HG02571 (cell line): ENCODE measurements around the gene EGFR.
A peak's percentile ranks its signal among the peaks of the same experiment; 100 is the strongest.

Source experiments
- ATAC-seq: cut with Tn5 transposase; IDR thresholded peaks from one replicate; pipeline ENCODE4 v1.9.1; 2021; ENCODE audit warnings: mild to moderate bottlenecking, moderate library complexity; ENCODE audit not compliant: unreplicated experiment

The EGFR gene

DNA sequence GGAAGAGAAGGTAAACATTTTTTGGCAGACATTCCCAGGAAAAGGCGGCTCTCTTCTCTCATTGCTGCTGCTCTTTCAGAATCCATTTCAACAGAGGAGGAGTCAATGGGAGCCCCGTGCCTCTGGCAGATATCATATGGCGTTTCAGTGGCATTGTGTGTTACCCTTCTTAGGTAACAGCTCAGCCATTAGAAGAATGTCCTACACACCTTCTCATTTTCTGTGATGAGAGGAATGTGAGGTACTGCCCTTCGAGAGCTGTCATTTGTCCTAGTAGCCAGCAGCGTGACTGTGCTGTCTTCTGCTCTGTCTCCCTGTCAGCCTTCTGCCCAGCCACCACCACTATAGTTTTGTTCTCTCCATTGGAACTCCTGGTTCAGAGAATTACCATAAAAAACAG, 102.4 kb downstream of the EGFR start:
- ATAC-seq = no peak

DNA sequence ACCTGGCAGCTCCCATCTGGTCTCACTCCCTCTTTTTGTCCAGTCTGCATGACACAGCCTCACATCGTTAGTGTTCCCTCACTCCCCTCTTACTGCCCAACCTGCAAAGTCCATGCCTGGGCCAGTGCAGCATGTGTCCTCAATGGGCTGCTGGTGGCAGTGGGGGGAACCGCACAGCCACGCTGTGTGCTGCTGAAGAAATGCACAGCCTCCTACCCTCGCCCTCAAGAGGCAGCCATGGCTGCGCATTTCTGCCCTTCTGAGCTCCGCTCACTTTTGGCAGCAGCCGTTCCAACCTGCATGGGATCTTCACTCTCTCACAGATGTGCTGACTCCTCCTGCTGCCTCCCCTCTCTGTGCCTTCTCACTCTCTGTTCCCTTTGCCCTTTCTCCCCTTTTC, 103.4 kb downstream of the EGFR start:
- ATAC-seq = no peak

DNA sequence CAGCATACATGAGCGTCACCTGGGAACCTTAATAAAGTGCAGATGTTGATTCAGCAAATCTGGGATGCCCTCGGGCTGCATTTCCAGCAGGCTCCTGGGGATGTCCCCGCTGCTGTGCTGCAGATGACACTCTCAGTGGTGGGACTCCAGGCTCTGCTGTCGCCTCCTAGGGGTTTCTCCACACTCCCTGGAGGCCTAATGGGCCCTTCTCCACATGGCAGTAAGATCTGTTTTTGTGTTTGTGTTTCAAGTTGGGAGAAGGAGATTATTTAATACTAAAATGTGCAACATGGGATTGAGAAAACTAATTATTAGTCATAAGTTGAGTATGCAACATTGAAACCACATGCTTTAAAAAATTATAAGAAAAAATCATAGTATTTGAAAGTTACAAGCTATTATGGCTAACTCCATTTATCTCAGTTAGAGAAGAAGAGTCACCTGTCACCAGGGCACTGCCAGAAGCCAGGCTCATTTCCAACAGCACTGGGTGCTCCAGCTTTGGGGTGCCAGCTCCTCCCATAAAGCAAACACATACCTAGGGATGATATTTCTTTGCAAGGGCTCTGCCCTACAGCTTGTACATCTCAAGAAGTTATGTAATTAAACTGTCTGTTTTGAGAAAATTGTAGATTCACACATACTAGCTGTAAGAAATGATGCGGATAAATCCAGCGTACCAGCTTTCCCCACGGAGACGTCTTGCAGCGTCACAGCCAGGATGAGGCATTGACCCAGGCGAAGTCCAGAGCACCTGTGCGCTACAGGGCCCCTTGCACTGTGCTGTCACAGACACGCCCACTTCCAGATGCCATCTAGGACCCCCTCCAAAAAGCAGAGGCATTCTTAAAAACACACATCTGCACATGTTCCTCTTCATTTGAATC, 106.4 kb downstream of the EGFR start:
- no peak for ATAC-seq

DNA sequence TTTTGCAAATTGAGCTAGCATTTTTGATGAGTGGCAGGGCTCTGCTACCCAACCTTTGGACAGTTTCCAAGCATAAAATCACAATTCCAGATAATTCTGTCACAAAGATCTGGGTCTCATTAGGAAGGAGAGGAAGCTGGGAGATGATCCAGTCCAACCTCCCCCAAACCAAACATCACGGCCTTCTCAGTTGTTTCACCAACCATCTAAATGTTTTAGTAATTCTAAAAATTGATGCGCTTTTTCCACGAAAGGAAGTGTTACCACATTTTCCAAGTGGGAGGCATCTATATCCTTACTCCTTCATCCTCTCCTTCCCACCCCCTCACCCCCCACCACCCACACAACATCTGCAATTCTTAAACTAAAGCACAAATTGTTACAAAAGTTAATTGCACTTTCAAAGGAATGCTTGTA, 108.3 kb downstream of the EGFR start:
- no peak for ATAC-seq

- no peak for ATAC-seq
Measured at GRCh38 chr7:55127622-55128081, 108.8 kb downstream of the EGFR start.

- no peak for ATAC-seq
Measured at GRCh38 chr7:55128693-55129394, 110.0 kb downstream of the EGFR start.

DNA sequence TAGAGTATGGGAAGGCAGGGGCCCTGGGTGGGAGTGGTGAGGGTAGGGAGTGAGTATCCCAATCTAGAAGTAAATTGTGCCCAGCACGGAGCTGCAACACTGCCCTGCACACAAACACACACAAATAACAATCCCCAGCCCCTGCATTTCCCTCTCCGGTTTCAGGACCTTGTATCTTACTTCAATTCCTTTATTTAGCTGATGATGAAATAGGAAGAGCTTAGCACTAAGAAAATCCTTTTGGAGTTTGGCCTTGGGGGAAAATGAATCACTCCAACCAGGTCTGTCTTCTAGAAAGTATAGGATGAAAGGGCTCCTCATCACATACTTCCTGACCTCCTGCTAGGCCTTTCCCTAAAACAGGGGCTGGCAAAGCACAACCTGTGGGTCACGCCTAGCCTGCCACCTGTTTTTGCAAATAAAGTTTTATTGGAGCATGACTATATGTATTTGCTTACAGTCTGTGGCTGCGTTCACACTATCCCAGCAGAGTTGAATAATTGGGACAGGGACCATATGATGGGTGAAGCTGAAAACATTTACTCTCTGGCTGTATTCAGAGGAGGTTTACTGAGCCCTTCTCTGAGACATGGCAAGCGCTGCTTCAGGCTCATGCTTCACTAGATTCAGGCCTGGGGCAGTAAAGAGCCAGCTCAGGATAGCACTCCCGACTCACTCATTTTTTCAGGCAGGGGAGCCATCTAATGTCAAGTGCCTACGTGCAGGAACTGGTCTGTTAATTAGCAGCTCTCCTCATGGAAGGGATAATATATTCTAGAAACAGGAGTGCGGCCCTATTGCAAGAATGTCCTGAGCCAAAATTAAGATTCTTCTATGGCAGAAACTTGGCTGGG, 111.0 kb downstream of the EGFR start:
- no peak for ATAC-seq

- no peak for ATAC-seq
Measured at GRCh38 chr7:55130395-55131141, 111.8 kb downstream of the EGFR start.

DNA sequence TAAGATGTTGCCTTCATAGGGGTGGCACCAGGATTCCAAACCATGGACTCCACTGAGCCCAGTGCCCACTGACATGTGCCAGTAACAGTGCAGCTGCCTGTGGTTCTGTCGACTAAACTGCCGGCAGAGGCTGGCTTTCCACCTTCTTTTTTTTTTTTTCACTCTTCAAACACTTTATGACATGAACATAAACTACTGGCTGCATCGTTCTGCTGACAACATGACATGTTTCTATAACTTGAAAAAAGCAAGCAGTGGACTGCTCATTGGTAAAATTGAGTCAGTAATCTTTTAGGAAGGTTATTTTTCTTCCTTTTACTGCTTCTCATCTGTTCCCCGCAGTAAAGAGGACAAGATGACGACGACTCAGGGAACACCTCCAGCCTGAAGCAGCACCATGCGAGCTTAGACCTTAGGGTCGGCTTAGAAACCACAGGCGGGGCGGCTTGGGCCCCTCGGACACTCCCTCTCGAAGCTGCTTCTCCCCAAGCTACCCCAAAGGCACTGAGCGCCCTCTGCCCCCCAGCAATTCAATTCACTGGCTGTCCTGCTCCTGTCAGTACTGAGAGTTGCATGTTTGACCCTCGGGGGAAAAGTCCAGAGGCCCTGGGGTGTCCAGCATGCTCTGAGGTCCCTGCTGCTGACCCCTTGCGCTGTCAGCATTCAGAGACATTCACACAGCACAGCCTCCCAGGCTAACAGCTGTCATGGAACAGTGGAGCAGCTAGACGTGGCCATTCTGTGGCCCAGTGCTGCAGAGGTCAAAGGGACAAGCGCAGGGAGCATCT, 112.5 kb downstream of the EGFR start:
- ATAC-seq = no peak

DNA sequence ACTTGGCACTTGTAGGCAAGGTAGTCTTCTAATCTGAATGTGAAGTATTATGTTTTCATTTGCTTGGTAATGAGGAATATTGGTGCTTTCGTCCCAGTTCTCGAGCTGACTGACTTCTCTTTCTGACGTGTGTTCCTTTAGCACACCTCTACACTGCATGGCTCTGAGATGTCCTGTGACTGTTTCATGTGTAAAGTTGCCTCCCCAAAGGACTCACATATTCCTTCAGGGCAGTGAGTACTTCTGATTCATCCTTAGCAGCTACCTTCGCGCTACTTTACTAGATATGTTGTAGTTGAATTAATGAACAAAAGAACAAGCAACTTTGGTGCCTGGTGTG, 113.7 kb downstream of the EGFR start:
- ATAC-seq = no peak

DNA sequence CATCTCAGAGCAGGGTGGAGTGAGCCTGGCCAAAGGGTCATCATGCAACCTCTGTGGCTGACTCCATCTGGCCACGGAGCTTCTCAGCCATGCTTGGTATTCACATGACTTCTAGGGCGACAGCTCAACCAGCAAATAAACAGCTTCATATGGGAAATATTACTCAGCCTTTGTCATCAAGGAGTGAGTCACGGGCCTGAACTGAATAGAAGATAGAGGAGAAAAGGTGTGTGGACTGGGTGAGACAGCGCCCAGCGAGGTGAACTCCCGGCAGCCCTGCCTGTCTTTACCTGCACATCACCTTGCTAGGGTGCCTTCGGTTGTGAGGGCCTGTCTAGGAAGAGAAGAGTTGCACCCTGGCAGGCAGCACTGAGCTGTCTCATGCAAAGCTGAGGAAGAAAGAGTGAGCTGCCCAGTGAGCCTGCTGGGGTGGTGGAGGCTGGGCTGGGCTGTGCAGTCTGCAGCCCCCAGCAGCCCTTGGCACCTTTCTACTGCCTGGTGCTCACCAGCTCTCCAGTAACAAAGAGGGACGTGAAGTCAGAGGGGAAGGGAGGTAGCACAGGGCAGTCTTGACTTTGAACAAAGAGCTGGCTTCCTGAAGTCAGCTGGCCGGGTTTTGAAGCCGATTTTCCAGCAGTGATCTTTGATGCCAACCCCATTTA, 114.2 kb downstream of the EGFR start:
- no peak for ATAC-seq

GRCh38 chr7:55133630-55134358, 115.0 kb downstream of the EGFR start:
- ATAC-seq = no peak

GRCh38 chr7:55134359-55134725, 115.5 kb downstream of the EGFR start:
- no peak for ATAC-seq

GRCh38 chr7:55134786-55135185, 116.0 kb downstream of the EGFR start:
- no peak for ATAC-seq

- ATAC-seq = no peak
Measured at GRCh38 chr7:55135462-55135861, 116.6 kb downstream of the EGFR start.

GRCh38 chr7:55138663-55139062, 119.8 kb downstream of the EGFR start:
- no peak for ATAC-seq

- peak; percentile 97 for ATAC-seq
Measured at GRCh38 chr7:55140221-55140940, 121.6 kb downstream of the EGFR start.

- ATAC-seq = no peak
Measured at GRCh38 chr7:55140941-55141278, 122.1 kb downstream of the EGFR start.
